ENCODE measurements around the gene SPATA3.

- TF ChIP-seq CTCF (IDR thresholded peaks at IDR 0.05; ENCODE audit: poor library complexity) (no peak), EZH2 (IDR thresholded peaks at IDR 0.05; ENCODE audit: borderline replicate concordance) (no peak)
Measured at GRCh38 chr2:230964136-230964730, 31.7 kb upstream of the SPATA3 start.

Measured in hepatocyte (in vitro differentiated cells).